H1 (cell line): ENCODE results near the gene TLCD3B. TPM values are rescaled to one million over a fixed set of nuclear protein-coding genes. Genes with fewer than 3 reads are reported as not detected.

Experiments used
- BACH1 ChIP-seq: IDR thresholded peaks from 2 replicates; pipeline ENCODE4 v1.6.1; 2012; ENCODE audit warnings: low read length, improper control_type of control experiment
- EGR1 ChIP-seq: IDR thresholded peaks from 2 replicates; pipeline ENCODE4 v1.6.1; 2011; ENCODE audit warnings: low read depth, low read length, borderline replicate concordance
- JUN ChIP-seq: IDR thresholded peaks from 2 replicates; pipeline ENCODE4 v1.6.1; 2011; ENCODE audit warnings: low read depth, mild to moderate bottlenecking, improper control_type of control experiment, low read length
- PHF8 ChIP-seq: fragments of 200-600 bp; sonication (generic); conservative IDR thresholded peaks from 2 replicates; pipeline ENCODE4 v1.7.1; 2012; ENCODE audit warnings: low read depth, mild to moderate bottlenecking, inconsistent platforms, low read length, moderate library complexity
- POLR2AphosphoS5 ChIP-seq: IDR thresholded peaks from 2 replicates; pipeline ENCODE4 v1.6.1; 2011; ENCODE audit warnings: low read depth, low read length
- RNF2 ChIP-seq: fragments of 200-900, 300-1000 bp; sonication (generic); IDR thresholded peaks from 2 replicates; pipeline ENCODE4 v1.7.1; 2016; ENCODE audit warnings: borderline replicate concordance, low read depth, mild to moderate bottlenecking, antibody characterized with exemption, low read length; ENCODE audit not compliant: poor library complexity, severe bottlenecking; ENCODE audit errors: missing control alignments
- TAF7 ChIP-seq: optimal IDR thresholded peaks from 2 replicates; pipeline ENCODE3; 2011; ENCODE audit warnings: low read depth, mild to moderate bottlenecking, inconsistent platforms, low read length, moderate library complexity, borderline replicate concordance
- YY1 ChIP-seq: IDR thresholded peaks from 2 replicates; pipeline ENCODE4 v1.6.1; 2011; ENCODE audit warnings: low read depth, mild to moderate bottlenecking, low read length
- polyA plus RNA-seq, 7 experiments: library from polyadenylated mRNA; depleted of rRNA in 3 of 7; stranded (reverse) in 5 of 7; unstranded in 2 of 7; fragments of >200 nt in 5 of 7; fragments of 200-250 nt in 2 of 7; gene quantifications; 1 replicate in 5 of 7; 2 replicates in 1 of 7; 4 replicates in 1 of 7; pipeline versions ENCODE4 v1.2.1 to v1.2.3, GENCODE V29; 2011 to 2013; ENCODE audit warnings: missing spikeins in 2 of 7, mixed read lengths in 2 of 7
- total RNA-seq: library from RNA; stranded (reverse); fragmentation: NEBNext Ultra II Directional; extraction: Animal tissue kit (Norgen Biotek cat#: 25700); gene quantifications from 2 replicates; pipeline ENCODE4 v1.2.1, GENCODE V29; 2021

The TLCD3B gene
- total and polyA plus RNA-seq, 2 of the 8 experiments (the other 6 are each of a cell fraction or from before 2014, with no cell fraction given) = 15.2 to 26.9 TPM

DNA sequence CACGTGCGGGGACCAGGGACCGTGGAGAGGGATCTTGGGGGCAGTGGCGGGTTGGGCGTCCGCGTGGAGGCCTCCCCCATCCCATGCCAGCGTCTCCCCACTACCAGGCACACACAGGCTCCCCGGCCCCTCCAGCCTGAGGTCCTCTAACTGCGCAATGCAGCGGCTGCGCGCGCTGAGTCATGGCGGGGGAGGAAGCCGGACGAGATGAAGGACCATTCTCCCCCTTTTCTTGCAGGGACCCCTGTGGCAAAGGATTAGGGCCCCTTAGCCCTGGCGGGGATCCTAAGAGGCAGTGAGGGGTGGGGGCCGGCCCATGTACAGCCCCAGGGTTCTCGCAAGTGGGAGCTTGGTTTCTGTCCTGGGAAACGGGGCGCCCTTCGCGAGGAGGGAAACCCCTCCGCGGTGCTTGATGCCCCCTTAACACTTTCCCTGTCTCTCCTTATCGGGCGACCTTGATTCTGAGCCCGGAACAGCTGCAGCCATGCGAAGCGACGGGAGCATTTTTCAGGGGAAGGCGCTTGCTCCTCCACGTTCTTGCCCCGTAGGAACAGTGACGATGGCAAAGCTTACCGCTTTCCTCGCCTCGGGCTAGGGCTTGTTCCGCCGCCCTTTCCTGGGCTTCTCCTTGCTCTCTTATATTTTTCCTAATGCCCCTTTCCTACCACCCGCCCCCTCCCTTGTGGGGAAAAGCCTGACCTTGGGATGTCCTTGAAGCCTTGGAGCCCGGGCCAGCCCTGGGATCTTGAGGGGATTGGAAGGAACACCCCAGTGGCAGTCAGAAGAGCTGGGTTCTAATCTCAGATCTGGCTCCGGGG is 35.1 kb upstream of the TLCD3B start (continued):
- peak; percentile 23 for TF ChIP-seq TAF7
- TF ChIP-seq PHF8 = 0 out of 2 replicates have a peak, but pooled peaks have one; percentile 10
- TF ChIP-seq POLR2AphosphoS5 = 0 out of 2 replicates have a peak, but pooled peaks have one; percentile 9
- no peak for TF ChIP-seq EGR1
- TF ChIP-seq BACH1 = peak; percentile 85
- no peak for TF ChIP-seq RNF2
- no peak for TF ChIP-seq YY1
- no peak for TF ChIP-seq JUN
- TF ChIP-seq, all 59 proteins: peak for 8
